ENCODE data around the gene IL18R1. TPM values are rescaled to one million over a fixed set of nuclear protein-coding genes. Genes with fewer than 3 reads are reported as not detected.

Gene IL18R1
- total and polyA plus RNA-seq, 9 of the 15 experiments (the other 6 are each of a cell fraction or from before 2014, with no cell fraction given) = 0.55 to 10.0 (median 2.5) TPM

DNA sequence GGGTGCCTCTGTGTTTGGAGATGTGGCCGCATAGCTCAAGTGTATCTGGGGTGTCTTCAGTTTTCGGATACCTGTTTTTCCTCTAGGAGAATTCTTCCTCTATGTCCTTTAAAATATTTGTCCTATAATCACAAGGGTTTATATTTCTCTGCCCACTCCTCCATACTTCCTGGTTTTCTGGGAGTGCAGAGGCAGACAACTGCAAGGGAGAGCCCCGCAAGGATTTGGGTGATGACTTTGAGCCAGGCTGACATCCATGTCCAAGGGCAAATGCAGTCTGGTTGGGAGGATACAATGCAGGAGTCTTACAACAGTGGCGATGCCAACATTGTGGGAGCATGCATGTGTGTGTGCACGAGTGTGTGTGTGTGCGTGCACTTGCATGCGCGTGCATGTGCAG, 42.1 kb upstream of the IL18R1 start:
- no peaks in the 10 kb centered on the region for H3K79me2 ChIP-seq (ENCODE audit: control insufficient read depth, insufficient read depth, low read length)
- peaks cover 0 to 8% of the 10 kb centered on the region in 2 experiments; a peak in 1 of 5 replicates for H3K27me3 ChIP-seq (ENCODE audit: control insufficient read depth in 2 of 2, insufficient read depth in 2 of 2, low read length in 2 of 2)
- peaks cover 0 to 8% of the 10 kb centered on the region in 2 experiments; a peak in 3 of 5 replicates for H3K4me1 ChIP-seq (replicated peaks in 1 of 2; ENCODE audit: control insufficient read depth in 2 of 2, insufficient read depth in 2 of 2, low read length in 2 of 2)
- intact Hi-C loops (cut with micrococcal nuclease) = no loop called here
- BruUV-seq (replicated peaks) = no TSS peak
- no peak overlapping the region for H3K27ac ChIP-seq (ENCODE audit: extremely low read depth, low read depth, low read length)
- H3K4me2 ChIP-seq (ENCODE audit: insufficient read depth, low read length) = no peak overlapping the region
- no peak overlapping the region for H2AFZ ChIP-seq (ENCODE audit: low read depth, low read length)
- H3K36me3 ChIP-seq (ENCODE audit: control insufficient read depth, insufficient read depth, low read length) = no peaks in the 10 kb centered on the region
- no peak overlapping the region for H3K4me3 ChIP-seq
- H3K9me1 ChIP-seq (ENCODE audit: control insufficient read depth, insufficient read depth, low read length) = no peaks in the 10 kb centered on the region
- WGBS (ENCODE audit: insufficient coverage, low coverage, missing lambda C conversion rate) = 48% methylated on average over 7 of the region's 8 CpGs
- FAIRE-seq (no peak), ATAC-seq (no peak), DNase-seq (ENCODE audit: extremely low read depth in 1 of 4, low spot score in 3 of 4) (no peak)
- in situ Hi-C loops (cut with MboI) = no loop called here
- ChIA-PET POLR2A (no interaction called here), CTCF (ENCODE audit: low intra/inter-chr PET ratio) (no interaction called here)
- no peaks in the 10 kb centered on the region for H4K20me1 ChIP-seq (replicated peaks; ENCODE audit: control insufficient read depth, insufficient read depth, low read length)
- no peaks in the 10 kb centered on the region for H3K9me3 ChIP-seq (replicated peaks; ENCODE audit: control insufficient read depth, insufficient read depth, low read depth, low read length)
- no peak overlapping the region for H3K9ac ChIP-seq (ENCODE audit: insufficient read depth in 1 of 2, low read depth in 2 of 2, low read length in 2 of 2)
- TF ChIP-seq, protein P1, sequence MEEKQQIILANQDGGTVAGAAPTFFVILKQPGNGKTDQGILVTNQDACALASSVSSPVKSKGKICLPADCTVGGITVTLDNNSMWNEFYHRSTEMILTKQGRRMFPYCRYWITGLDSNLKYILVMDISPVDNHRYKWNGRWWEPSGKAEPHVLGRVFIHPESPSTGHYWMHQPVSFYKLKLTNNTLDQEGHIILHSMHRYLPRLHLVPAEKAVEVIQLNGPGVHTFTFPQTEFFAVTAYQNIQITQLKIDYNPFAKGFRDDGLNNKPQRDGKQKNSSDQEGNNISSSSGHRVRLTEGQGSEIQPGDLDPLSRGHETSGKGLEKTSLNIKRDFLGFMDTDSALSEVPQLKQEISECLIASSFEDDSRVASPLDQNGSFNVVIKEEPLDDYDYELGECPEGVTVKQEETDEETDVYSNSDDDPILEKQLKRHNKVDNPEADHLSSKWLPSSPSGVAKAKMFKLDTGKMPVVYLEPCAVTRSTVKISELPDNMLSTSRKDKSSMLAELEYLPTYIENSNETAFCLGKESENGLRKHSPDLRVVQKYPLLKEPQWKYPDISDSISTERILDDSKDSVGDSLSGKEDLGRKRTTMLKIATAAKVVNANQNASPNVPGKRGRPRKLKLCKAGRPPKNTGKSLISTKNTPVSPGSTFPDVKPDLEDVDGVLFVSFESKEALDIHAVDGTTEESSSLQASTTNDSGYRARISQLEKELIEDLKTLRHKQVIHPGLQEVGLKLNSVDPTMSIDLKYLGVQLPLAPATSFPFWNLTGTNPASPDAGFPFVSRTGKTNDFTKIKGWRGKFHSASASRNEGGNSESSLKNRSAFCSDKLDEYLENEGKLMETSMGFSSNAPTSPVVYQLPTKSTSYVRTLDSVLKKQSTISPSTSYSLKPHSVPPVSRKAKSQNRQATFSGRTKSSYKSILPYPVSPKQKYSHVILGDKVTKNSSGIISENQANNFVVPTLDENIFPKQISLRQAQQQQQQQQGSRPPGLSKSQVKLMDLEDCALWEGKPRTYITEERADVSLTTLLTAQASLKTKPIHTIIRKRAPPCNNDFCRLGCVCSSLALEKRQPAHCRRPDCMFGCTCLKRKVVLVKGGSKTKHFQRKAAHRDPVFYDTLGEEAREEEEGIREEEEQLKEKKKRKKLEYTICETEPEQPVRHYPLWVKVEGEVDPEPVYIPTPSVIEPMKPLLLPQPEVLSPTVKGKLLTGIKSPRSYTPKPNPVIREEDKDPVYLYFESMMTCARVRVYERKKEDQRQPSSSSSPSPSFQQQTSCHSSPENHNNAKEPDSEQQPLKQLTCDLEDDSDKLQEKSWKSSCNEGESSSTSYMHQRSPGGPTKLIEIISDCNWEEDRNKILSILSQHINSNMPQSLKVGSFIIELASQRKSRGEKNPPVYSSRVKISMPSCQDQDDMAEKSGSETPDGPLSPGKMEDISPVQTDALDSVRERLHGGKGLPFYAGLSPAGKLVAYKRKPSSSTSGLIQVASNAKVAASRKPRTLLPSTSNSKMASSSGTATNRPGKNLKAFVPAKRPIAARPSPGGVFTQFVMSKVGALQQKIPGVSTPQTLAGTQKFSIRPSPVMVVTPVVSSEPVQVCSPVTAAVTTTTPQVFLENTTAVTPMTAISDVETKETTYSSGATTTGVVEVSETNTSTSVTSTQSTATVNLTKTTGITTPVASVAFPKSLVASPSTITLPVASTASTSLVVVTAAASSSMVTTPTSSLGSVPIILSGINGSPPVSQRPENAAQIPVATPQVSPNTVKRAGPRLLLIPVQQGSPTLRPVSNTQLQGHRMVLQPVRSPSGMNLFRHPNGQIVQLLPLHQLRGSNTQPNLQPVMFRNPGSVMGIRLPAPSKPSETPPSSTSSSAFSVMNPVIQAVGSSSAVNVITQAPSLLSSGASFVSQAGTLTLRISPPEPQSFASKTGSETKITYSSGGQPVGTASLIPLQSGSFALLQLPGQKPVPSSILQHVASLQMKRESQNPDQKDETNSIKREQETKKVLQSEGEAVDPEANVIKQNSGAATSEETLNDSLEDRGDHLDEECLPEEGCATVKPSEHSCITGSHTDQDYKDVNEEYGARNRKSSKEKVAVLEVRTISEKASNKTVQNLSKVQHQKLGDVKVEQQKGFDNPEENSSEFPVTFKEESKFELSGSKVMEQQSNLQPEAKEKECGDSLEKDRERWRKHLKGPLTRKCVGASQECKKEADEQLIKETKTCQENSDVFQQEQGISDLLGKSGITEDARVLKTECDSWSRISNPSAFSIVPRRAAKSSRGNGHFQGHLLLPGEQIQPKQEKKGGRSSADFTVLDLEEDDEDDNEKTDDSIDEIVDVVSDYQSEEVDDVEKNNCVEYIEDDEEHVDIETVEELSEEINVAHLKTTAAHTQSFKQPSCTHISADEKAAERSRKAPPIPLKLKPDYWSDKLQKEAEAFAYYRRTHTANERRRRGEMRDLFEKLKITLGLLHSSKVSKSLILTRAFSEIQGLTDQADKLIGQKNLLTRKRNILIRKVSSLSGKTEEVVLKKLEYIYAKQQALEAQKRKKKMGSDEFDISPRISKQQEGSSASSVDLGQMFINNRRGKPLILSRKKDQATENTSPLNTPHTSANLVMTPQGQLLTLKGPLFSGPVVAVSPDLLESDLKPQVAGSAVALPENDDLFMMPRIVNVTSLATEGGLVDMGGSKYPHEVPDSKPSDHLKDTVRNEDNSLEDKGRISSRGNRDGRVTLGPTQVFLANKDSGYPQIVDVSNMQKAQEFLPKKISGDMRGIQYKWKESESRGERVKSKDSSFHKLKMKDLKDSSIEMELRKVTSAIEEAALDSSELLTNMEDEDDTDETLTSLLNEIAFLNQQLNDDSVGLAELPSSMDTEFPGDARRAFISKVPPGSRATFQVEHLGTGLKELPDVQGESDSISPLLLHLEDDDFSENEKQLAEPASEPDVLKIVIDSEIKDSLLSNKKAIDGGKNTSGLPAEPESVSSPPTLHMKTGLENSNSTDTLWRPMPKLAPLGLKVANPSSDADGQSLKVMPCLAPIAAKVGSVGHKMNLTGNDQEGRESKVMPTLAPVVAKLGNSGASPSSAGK (IDR thresholded peaks at IDR 0.05) = no peak
- TF ChIP-seq MYNN (IDR thresholded peaks at IDR 0.05) (no peak), MYNN (CRISPR knock-in tag; IDR thresholded peaks at IDR 0.05) (no peak), HDAC1 (IDR thresholded peaks at IDR 0.05) (no peak), TGIF2 (CRISPR knock-in tag; IDR thresholded peaks at IDR 0.05) (no peak)
- TF ChIP-seq, protein P2, sequence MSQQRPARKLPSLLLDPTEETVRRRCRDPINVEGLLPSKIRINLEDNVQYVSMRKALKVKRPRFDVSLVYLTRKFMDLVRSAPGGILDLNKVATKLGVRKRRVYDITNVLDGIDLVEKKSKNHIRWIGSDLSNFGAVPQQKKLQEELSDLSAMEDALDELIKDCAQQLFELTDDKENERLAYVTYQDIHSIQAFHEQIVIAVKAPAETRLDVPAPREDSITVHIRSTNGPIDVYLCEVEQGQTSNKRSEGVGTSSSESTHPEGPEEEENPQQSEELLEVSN (IDR thresholded peaks at IDR 0.05; ENCODE audit: borderline replicate concordance in 1 of 2, extremely low read depth in 1 of 2, insufficient read depth in 1 of 2, insufficient read length in 1 of 2, low read depth in 1 of 2, low read length in 1 of 2, poor library complexity in 1 of 2, severe bottlenecking in 1 of 2) = no peak
- TF ChIP-seq, protein P3, sequence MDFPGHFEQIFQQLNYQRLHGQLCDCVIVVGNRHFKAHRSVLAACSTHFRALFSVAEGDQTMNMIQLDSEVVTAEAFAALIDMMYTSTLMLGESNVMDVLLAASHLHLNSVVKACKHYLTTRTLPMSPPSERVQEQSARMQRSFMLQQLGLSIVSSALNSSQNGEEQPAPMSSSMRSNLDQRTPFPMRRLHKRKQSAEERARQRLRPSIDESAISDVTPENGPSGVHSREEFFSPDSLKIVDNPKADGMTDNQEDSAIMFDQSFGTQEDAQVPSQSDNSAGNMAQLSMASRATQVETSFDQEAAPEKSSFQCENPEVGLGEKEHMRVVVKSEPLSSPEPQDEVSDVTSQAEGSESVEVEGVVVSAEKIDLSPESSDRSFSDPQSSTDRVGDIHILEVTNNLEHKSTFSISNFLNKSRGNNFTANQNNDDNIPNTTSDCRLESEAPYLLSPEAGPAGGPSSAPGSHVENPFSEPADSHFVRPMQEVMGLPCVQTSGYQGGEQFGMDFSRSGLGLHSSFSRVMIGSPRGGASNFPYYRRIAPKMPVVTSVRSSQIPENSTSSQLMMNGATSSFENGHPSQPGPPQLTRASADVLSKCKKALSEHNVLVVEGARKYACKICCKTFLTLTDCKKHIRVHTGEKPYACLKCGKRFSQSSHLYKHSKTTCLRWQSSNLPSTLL (IDR thresholded peaks at IDR 0.05) = no peak

All from K562 (cell line).